Endothelial cell of hepatic sinusoid (primary cell): ENCODE data around the gene PRDX4.
"Not testable (repeated sequence)": the region's sequence is repeated elsewhere in the genome, so short reads cannot be mapped to it uniquely, and the experiment has no call there.

Source experiments
- in situ Hi-C: cut with HindIII; loops from 2 replicates; pipeline ENCODE4 v1.10.0; 2017; ENCODE audit warnings: low sequenced_read_pairs

PRDX4 gene

GRCh38 chrX:23668335-23668734 lies 1.0 kb downstream of the PRDX4 start:
- in situ Hi-C loops = loop anchor here (10.0 kb wide), 1 partner anchor 236 kb away; the partner anchor contains the start of genes APOO and CXorf58

- in situ Hi-C loops = no loop called here
Measured at GRCh38 chrX:23670528-23670927, 3.2 kb downstream of the PRDX4 start.

GRCh38 chrX:23673108-23673507 lies 5.8 kb downstream of the PRDX4 start:
- in situ Hi-C loops = no loop called here

DNA sequence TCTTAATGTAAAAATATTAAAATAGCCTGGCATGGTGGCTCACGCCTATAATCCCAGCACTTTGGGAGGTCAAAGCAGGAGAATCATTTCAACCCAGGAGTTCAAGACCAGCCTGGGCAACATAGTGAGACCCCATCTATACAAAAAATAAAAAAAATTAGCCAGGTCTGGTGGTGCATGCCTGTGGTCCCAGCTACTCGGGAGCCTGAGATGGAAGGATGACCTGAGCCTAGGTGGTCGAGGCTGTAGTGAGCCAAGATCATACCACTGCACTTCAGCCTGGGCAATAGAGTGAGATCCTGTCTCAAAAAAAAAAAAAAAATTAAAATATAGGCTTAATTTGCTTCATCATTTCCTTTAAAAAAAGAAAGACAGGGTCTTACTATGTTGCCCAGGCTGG lies 9.2 kb downstream of the PRDX4 start:
- in situ Hi-C loops = not testable (repeated sequence)

GRCh38 chrX:23692166-23692565 lies 24.9 kb downstream of the PRDX4 start:
- in situ Hi-C loops = no loop called here

DNA sequence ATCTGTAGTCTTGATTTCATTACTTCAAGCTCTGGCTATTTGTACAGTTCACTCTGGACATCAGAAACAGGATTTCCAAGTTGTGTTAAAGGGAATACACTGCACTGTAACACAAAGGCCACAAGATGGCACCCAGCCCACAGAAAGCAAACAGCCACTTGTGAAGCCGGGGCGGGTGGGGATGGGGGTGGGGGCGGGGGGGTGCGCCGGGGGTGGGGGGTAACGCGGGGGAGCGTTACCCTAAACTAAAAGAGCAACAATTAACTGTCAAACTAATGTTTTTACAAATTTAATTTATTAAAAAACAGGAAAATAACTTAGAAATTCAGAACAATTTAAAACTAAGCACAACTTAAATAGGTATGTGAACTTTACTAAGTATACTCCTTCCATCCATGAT lies 27.3 kb downstream of the PRDX4 start:
- in situ Hi-C loops = no loop called here

DNA sequence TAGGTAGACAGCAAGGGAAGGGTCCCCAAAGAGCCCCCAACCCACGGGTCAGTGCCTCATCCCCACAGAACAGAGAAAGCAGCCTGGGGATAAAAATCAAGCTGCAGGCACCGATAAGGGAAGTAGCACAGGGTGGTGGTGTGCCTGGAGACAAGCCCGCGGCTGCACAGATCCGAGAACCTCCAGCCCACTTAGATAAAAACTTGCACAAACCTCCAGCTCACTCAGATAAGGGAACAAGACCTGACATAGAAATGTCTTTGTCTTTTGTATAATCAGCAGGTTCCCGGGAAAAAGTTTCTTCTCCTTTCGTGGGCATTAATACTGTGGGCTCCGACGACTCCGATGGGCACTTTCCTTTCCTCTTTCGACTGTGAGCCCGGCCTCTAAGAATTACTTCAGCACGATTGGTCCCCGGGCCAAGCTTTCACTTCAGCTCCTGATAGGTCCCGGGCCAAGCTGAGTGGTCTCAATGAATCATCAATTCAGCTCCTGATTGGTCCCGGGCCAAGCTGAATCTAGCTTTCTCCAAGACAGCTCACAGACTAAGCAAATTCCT lies 32.4 kb downstream of the PRDX4 start:
- in situ Hi-C loops = no loop called here

DNA sequence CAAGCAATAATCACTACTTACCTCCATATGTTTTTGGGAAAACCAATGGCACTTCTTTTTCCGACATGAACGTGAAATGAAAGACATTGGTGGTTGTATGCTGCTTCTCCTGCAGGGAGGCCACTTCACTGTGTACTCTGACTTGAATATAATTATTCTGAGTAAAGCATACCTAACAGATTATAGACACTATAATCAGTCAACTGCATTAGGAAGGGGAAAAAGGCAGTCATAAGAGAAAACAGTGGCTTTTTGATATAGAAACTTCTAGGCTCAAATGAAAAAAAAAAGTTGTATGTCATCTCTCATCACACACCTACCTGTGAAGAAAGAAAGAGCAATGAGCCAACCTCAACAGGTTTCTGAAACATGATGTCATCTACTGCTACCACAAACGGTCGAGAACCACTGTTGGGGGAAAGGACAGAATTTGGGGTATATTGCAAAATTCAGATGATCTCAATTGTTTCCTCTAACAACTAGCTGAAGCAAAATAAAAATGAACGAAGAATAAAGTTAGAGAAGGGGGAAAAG lies 37.4 kb downstream of the PRDX4 start:
- in situ Hi-C loops = no loop called here

DNA sequence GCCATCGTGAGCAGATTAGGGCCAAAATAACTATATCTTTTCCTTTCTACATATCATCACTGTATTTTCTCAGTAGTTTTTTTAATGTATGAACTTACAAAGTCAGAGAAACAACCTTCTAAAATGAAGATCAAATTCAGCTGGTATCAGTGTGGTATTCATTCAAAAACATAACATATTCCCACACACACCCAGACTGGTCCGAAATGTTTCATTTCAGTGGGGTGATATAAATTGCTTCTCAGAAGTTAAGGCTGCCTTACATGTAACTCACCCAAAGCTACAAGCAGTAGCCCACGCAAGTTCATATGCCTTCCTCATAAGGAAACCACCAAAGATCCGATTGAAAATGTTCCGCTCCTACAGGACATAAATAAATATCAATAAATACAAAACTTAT lies 37.9 kb downstream of the PRDX4 start:
- in situ Hi-C loops = no loop called here

DNA sequence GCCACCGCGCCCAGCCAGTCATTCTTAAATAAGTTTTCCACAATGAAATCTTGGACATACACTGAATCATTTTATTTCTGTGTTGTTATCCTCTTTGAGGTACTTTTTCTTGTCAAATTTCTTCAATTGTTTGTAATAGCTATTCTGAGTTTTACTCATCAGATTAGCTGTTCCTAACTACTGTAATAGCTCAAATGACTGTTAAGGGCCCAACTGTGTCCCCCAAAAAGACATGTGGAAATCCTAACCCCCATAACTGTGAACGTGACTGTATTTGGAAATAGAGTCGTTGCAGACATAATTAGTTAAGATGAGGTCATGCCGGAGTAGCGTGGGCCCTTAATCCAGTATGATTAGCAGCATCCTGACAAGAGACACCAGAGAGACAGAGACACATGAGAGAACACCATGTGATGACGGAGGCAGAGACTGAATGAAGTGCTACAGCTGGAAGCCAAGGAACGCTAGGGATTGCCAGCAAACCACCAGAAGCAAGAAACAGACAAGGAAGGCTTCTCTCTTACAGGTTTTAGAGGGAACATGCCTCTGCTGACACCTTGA lies 52.9 kb downstream of the PRDX4 start:
- in situ Hi-C loops = no loop called here

DNA sequence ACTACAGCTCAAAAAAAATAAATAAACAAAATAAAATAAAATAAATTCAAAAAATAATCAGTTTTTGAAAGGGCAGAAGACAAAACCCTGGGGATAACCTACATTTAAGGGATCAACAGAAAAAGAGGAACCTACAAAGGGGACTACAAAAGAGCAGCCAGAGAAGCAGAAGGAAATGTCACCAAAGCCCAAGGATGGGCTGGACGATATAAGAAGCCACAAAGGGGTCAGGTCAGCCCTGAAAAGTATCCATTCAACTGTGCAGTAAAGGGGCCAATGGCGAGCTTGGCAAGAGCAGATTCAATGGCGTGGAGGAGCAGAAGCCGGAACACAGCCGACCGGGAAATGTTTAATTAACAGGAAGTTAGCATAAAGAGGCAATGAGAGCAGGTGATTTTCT lies 58.9 kb downstream of the PRDX4 start:
- in situ Hi-C loops = no loop called here

DNA sequence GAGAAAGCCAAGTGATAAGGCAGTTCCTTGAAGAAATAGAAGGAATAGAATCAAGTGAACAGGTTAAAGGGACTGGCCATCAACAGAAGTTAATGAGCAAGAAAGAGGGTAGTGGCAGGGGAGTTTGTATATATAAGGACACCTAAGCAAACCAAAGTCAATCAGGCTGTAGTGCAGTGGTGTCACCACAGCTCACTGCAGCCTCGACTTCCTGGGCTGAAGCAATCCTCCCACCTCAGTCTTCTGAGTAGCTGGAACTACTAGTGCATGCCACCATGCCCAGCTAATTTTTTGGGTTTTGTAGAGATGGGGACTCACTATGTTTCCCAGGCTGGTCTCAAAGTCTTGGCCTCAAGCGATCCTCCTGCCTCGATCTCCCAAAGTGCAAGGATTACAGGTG lies 59.9 kb downstream of the PRDX4 start:
- in situ Hi-C loops = no loop called here

- in situ Hi-C loops = no loop called here
Measured at GRCh38 chrX:23729214-23729613, 61.9 kb downstream of the PRDX4 start.

GRCh38 chrX:23731951-23732350 lies 64.7 kb downstream of the PRDX4 start:
- in situ Hi-C loops = no loop called here

DNA sequence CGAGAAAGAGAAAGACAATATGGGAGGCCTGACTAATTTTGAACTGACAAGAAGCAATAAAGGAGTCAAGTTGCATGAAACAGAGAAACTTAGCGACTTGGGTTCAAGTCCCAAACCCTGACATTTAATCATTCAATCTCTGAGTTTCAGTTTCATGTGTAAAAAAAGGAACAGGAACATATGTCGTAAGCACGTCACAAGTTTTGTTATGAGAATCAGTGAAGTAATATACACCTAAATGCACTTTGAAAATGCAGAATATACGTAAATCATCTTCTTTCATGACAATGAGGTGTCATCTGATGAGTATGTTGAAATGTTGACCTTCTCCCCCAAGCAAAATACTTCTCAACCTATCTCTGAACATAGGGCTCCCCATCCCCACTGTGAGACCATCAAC lies 65.4 kb downstream of the PRDX4 start:
- in situ Hi-C loops = no loop called here
